Kidney epithelial cell (primary cell): ENCODE measurements around the gene COL4A1. TPM values are rescaled to one million over a fixed set of nuclear protein-coding genes. Genes with fewer than 3 reads are reported as not detected.

Experiments used
- DNase-seq: peaks from one replicate; pipeline ENCODE4 v3.0.0-alpha.2; 2010; ENCODE audit warnings: low read depth
- H3K27me3 ChIP-seq: 2 replicates; pipeline ENCODE4 v1.6.0; 2011; ENCODE audit warnings: low read length; ENCODE audit not compliant: control insufficient read depth, insufficient read depth
- H3K36me3 ChIP-seq: 2 replicates; pipeline ENCODE4 v1.5.1; 2011; ENCODE audit warnings: low read length; ENCODE audit not compliant: control insufficient read depth, insufficient read depth
- H3K4me3 ChIP-seq: 2 replicates; pipeline ENCODE4 v1.5.1; 2011; ENCODE audit warnings: low read depth, mild to moderate bottlenecking, control low read depth, low read length
- total RNA-seq: library from RNA; depleted of rRNA; stranded (reverse); fragments of >200 nt; gene quantifications from 2 replicates; pipeline ENCODE4 v1.2.3, GENCODE V29; 2015
- TF ChIP-seq, protein P1 (sequence below): IDR thresholded peaks from 2 replicates; pipeline ENCODE4 v1.5.1; 2011; ENCODE audit warnings: mild to moderate bottlenecking, moderate library complexity, low read length, control low read depth, inconsistent platforms; ENCODE audit not compliant: insufficient read depth, poor library complexity, severe bottlenecking

Gene COL4A1
- total RNA-seq, 1 donor from 2014 or later = 1,018 TPM

DNA sequence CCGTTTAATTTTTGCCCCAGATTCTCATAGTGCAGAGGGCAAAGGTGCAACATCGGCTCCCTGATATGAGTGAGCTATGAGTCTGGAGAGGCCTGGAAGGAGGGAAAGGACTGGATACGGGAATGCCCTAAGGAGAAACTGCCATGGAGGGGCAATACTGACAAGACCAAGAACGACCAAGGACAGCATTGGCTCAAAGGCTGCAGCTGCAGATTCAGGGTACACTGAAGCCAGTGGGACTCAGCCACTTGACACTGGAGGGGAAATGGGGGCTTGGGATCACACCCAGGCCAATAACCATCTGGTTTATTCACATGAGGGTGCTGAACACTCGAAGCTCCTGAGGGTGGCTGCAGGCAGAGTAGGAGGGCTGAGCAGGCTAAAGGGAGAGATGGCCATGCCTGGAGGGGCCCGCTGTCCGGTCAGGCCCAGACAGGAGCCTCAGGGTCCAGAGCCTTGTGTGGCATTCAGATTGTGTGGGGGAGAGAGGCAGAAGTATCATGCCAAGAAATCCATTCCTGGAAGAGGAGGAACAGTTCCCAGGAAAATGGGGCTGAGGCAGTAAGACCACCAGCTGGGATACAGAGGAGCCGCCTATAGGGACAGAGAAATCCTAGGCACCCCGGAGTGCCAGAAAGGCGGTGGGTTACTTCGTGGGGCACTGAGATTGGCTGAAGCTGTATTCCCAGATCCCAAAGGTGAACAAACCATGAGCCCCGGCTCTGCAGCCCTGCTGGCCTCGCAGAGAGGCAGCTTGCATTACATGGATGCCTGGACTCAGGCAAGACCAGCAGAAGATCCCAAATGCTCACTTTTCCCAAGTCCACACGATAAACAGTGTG is 20.7 kb downstream of the COL4A1 start:
- TF ChIP-seq, protein P1, sequence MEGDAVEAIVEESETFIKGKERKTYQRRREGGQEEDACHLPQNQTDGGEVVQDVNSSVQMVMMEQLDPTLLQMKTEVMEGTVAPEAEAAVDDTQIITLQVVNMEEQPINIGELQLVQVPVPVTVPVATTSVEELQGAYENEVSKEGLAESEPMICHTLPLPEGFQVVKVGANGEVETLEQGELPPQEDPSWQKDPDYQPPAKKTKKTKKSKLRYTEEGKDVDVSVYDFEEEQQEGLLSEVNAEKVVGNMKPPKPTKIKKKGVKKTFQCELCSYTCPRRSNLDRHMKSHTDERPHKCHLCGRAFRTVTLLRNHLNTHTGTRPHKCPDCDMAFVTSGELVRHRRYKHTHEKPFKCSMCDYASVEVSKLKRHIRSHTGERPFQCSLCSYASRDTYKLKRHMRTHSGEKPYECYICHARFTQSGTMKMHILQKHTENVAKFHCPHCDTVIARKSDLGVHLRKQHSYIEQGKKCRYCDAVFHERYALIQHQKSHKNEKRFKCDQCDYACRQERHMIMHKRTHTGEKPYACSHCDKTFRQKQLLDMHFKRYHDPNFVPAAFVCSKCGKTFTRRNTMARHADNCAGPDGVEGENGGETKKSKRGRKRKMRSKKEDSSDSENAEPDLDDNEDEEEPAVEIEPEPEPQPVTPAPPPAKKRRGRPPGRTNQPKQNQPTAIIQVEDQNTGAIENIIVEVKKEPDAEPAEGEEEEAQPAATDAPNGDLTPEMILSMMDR = no peak
- Histone ChIP-seq H3K36me3 (no peaks in the 10 kb centered on the region), H3K27me3 (no peaks in the 10 kb centered on the region), H3K4me3 (no peak overlapping the region)
- DNase-seq = no peak

DNA sequence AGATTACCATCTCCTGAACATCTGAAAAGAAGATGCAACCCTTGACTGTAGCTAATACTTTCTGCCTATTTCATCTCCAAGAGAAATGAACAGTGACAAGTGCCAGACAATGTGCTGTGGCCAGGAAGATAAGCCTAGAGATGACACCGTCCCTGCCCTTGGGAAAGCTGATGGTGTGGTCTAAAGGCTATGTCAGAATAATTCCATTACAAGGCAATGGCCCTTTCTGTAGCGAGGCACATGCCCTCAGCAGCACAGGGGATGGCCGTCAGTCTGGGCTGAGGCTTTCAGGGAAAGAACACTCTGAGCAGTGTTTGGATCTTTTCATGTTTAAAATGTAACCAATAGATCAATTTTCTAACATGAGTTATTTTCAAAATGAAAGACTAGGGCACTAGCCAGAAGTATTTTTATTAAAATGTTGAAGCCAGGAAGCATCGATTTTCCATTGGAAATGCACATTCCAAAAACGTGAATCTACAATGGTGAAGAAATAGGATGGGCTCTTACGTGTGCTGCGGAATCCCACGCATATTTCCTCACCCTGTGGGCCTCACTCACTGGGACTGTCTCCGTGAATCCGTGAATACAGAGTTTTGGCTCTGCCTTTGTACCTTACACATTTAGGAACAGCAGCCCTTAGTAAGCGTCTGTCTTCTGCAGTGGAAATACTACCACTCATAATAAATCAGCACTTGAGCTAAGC is 22.0 kb downstream of the COL4A1 start:
- no peak for DNase-seq

DNA sequence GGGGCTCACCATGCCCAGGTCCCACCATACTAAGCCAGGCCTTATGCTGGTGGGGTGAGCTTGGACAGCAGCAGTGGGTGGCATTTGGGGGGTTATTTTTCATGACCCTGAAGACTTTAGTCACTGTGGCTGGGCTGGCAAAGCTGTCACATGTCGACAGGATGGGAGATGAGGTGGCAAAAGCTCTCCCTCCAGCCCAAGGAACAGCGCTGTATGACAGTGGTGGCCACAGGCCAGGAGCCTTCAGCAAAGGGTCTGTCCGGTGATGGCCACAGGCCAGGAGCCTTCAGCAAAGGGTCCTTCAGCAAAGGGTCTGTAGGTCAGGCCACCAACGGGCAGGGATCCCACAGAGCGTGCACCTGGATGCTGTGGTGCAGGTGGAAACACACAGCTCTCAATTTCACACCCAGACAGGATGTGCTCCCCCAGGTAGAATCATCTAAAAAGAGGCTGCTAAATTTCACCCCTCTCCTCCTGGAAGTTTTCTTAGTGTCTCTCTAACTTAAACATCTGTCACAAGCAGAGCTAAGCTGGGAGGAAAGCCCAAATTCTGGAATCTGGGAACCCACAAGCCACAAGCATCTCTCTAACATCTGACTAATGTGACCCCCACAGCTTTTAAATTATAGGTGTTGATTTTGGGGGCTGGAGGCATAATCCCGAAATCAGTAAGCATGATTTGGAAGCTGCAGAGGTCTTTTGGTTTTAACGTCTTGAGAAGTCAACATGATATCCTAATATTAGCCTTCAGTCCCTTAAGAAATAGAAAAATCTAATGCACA is 23.0 kb downstream of the COL4A1 start:
- Histone ChIP-seq H3K36me3 (no peaks in the 10 kb centered on the region), H3K4me3 (no peak overlapping the region), H3K27me3 (no peaks in the 10 kb centered on the region)
- TF ChIP-seq, protein P1 = no peak
- DNase-seq = no peak

More for the DNA sequence above, 22.0 kb downstream of the COL4A1 start:
- H3K36me3 ChIP-seq = no peaks in the 10 kb centered on the region
- TF ChIP-seq, protein P1 = no peak
- H3K4me3 ChIP-seq = no peak overlapping the region
- no peaks in the 10 kb centered on the region for H3K27me3 ChIP-seq

DNA sequence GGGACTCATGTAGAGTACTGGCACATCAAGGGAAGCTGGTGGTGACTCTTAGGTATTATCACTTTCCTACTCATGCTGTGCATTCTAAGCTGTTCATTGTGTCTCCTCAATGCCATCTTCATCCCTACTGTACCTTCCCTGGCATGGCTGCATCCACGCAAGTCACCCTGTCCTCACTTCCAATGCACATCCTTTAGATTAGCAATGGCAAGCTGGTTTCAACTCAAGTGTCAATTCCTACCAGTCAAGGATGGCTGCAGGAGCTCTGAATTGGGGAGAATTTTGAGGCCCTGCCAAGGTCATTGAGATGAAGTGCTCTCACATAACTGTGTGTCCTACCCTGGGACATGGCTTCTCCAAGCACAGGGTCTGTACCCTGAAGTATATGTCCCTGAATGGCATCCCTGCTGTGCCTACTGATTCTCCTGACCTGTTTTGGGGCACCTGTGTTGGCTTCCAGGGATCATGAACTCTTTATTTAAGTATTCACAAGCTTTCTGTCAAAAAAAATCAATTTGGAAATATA is 24.6 kb downstream of the COL4A1 start:
- DNase-seq = no peak
- TF ChIP-seq, protein P1 = no peak
- Histone ChIP-seq H3K4me3 (no peak overlapping the region), H3K36me3 (no peaks in the 10 kb centered on the region), H3K27me3 (no peaks in the 10 kb centered on the region)

DNA sequence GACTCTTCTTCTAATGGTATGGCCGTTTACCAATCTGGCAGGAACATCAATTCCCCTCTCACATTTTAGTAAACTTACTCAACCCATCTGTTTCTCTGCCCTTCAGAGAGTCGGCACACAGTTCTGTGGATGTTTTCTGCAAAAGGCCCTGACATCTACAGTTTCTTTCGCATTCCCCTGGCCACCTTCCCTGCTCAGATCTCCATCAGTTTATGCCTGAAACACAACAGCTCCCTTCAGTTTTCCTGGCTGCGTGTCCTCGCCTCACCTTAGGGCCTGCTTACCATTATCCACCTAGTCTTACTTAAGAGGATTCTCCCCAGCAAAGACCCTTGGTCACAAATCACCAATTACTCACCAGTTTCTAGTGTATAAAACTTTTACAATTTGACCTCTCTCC is 25.2 kb downstream of the COL4A1 start:
- TF ChIP-seq, protein P1 = no peak
- Histone ChIP-seq H3K36me3 (no peaks in the 10 kb centered on the region), H3K4me3 (no peak overlapping the region), H3K27me3 (no peaks in the 10 kb centered on the region)
- no peak for DNase-seq
